ENCODE measurements around the gene ZNF423. TPM values are rescaled to one million over a fixed set of nuclear protein-coding genes. Genes with fewer than 3 reads are reported as not detected.

Gene ZNF423
- total and polyA plus RNA-seq, 2 of the 13 experiments (the other 11 are each of a cell fraction or from before 2014, with no cell fraction given): 0.07 to 0.31 TPM

GRCh38 chr16:49528060-49528865, 327.6 kb downstream of the ZNF423 start (continued):
- no peak for TF ChIP-seq KIAA2018 (CRISPR knock-in tag; IDR thresholded peaks at IDR 0.05; ENCODE audit: borderline replicate concordance)

- no peak overlapping the region for H3K4me3 ChIP-seq (replicated peaks in 1 of 3; ENCODE audit: insufficient read depth in 1 of 3, low read depth in 2 of 3, low read length in 3 of 3)
- no peak for ATAC-seq
- POLR2A ChIA-PET: no interaction called here
- CTCF ChIA-PET (ENCODE audit: low intra/inter-chr PET ratio, low total read pairs): no interaction called here
- no peak for DNase-seq (ENCODE audit: low spot score)
- in situ Hi-C loops (cut with HindIII; ENCODE audit: extremely low pct_ligation_motif_present, low pct_unique_long_range_greater_than_20kb): no loop called here
- H2AFZ ChIP-seq (ENCODE audit: low read length): no peak overlapping the region
- H3K4me1 ChIP-seq (ENCODE audit: insufficient read depth, low read length): no peaks in the 10 kb centered on the region
- intact Hi-C loops (cut with micrococcal nuclease; ENCODE audit: unreplicated experiment): no loop called here
- BruUV-seq (replicated peaks): no TSS peak
- no peaks in the 10 kb centered on the region for H3K36me3 ChIP-seq (replicated peaks in 1 of 2; ENCODE audit: control insufficient read depth in 1 of 2, insufficient read depth in 2 of 2, low read length in 2 of 2)
- TF ChIP-seq ZNF207 (IDR thresholded peaks at IDR 0.05; ENCODE audit: borderline replicate concordance) (no peak), ZUFSP (CRISPR knock-in tag; IDR thresholded peaks at IDR 0.05; ENCODE audit: borderline replicate concordance) (no peak), NFKBIZ (CRISPR knock-in tag; IDR thresholded peaks at IDR 0.05) (no peak)
- no peak overlapping the region for H3K9ac ChIP-seq (ENCODE audit: insufficient read depth, low read depth, low read length)
- peaks cover 7 to 25% of the 10 kb centered on the region in 2 experiments; a peak in 4 of 5 replicates for H3K27me3 ChIP-seq (ENCODE audit: control insufficient read depth in 1 of 2, insufficient read depth in 2 of 2, low read length in 2 of 2)
- no peak overlapping the region for H3K27ac ChIP-seq (ENCODE audit: extremely low read length, insufficient read depth, low read length)
- H4K20me1 ChIP-seq (ENCODE audit: insufficient read depth, low read length): no peaks in the 10 kb centered on the region
- H3K9me3 ChIP-seq (ENCODE audit: low read length): no peaks in the 10 kb centered on the region
- no peaks in the 10 kb centered on the region for H3K79me2 ChIP-seq (ENCODE audit: insufficient read depth, low read length)
- H3K4me2 ChIP-seq (ENCODE audit: low read depth, low read length): no peak overlapping the region
- FAIRE-seq: no peak
- 47% methylated on average over 7 of the region's 7 CpGs for WGBS (ENCODE audit: low lambda C conversion rate)
These were observed 328.3 kb downstream of the ZNF423 start for GRCh38 chr16:49527611-49528010.

All from HepG2 (cell line).